Activated T-cell treated with anti-CD3 and anti-CD28 coated beads, Interleukin-2, amount 50 U/mL, for 72 hours (primary cell): Measurements from ENCODE around the gene ZNF407. TPM values are rescaled to one million over a fixed set of nuclear protein-coding genes. Genes with fewer than 3 reads are reported as not detected.

Experiments
- ATAC-seq, 2 donors: fragments of 150-1000 bp; cut with Tn5 transposase; replicated peaks in 1 of 2; 2 replicates each; pipeline ENCODE4 v1.10.0; 2021; ENCODE audit warnings: moderate library complexity in 2 of 2, mild to moderate bottlenecking in 1 of 2
- DNase-seq, 2 donors: peaks; one replicate each; pipeline ENCODE4 v3.0.0; 2021 to 2022; ENCODE audit warnings: mixed read lengths in 1 of 2
- H3K27ac Mint-ChIP-seq: one replicate; pipeline ENCODE4 v1.8.0; 2022; ENCODE audit warnings: mild to moderate bottlenecking, moderate library complexity, mixed read lengths
- H3K27me3 Mint-ChIP-seq: one replicate; pipeline ENCODE4 v1.8.0; 2022; ENCODE audit warnings: low read depth, mixed read lengths
- H3K36me3 Mint-ChIP-seq, 2 donors: one replicate each; pipeline ENCODE4 v1.8.0; 2022; ENCODE audit warnings: mixed read lengths in 2 of 2, mild to moderate bottlenecking in 1 of 2; ENCODE audit not compliant: insufficient read depth in 2 of 2
- H3K4me1 Mint-ChIP-seq: one replicate; pipeline ENCODE4 v1.8.0; 2022; ENCODE audit warnings: low read depth, mixed read lengths
- H3K4me3 Mint-ChIP-seq, 2 donors: one replicate each; pipeline ENCODE4 v1.8.0; 2022; ENCODE audit warnings: mild to moderate bottlenecking in 2 of 2, mixed read lengths in 2 of 2, moderate library complexity in 2 of 2
- H3K9me3 Mint-ChIP-seq, 2 donors: one replicate each; pipeline ENCODE4 v1.8.0; 2022; ENCODE audit warnings: mixed read lengths in 2 of 2
- total RNA-seq, 2 donors: library from RNA; stranded (reverse); gene quantifications; one replicate each; pipeline ENCODE4 v1.2.3, GENCODE V29; 2022

The ZNF407 gene
- total RNA-seq, 2 donors from 2014 or later, result 11.9 to 13.0 TPM

GRCh38 chr18:74674487-74674886 lies 76.8 kb downstream of the ZNF407 start:
- no peak for DNase-seq
- Mint-ChIP-seq H3K27me3 (no peaks in the 10 kb centered on the region), H3K4me1 (peaks cover 8% of the 10 kb centered on the region), H3K9me3 (peaks cover 6 to 8% of the 10 kb centered on the region in 2 donors), H3K36me3 (peaks cover 13 to 20% of the 10 kb centered on the region in 2 donors), H3K27ac (no peak overlapping the region), H3K4me3 (no peak overlapping the region)
- no peak for ATAC-seq

- ATAC-seq, result peak; percentile 52 to 65
- Mint-ChIP-seq H3K4me3 (peak overlapping the region in 1 of 2 donors; percentile 61), H3K27me3 (no peaks in the 10 kb centered on the region), H3K9me3 (peaks cover 6 to 8% of the 10 kb centered on the region in 2 donors), H3K27ac (no peak overlapping the region), H3K4me1 (peaks cover 25% of the 10 kb centered on the region), H3K36me3 (peaks cover 14 to 17% of the 10 kb centered on the region in 2 donors)
- no peak for DNase-seq
Observed at GRCh38 chr18:74679006-74679678, 81.5 kb downstream of the ZNF407 start.

- Mint-ChIP-seq H3K36me3 (peaks cover 14 to 17% of the 10 kb centered on the region in 2 donors), H3K27ac (no peak overlapping the region), H3K4me3 (peak overlapping the region in 1 of 2 donors; percentile 61), H3K9me3 (peaks cover 6 to 8% of the 10 kb centered on the region in 2 donors), H3K4me1 (peaks cover 25% of the 10 kb centered on the region), H3K27me3 (no peaks in the 10 kb centered on the region)
- ATAC-seq (no peak), DNase-seq (no peak)
Observed at GRCh38 chr18:74679679-74680076, 82.0 kb downstream of the ZNF407 start.

GRCh38 chr18:74682141-74682990 lies 84.7 kb downstream of the ZNF407 start:
- Mint-ChIP-seq H3K27ac (no peak overlapping the region), H3K27me3 (no peaks in the 10 kb centered on the region), H3K9me3 (peaks cover 3% of the 10 kb centered on the region in 2 donors), H3K4me1 (peaks cover 25% of the 10 kb centered on the region), H3K36me3 (peaks cover 12 to 13% of the 10 kb centered on the region in 2 donors), H3K4me3 (no peak overlapping the region)
- ATAC-seq, result peak; percentile 71 to 75
- DNase-seq, result peak; percentile 14 to 24

GRCh38 chr18:74682991-74683297 lies 85.3 kb downstream of the ZNF407 start:
- Mint-ChIP-seq H3K4me3 (no peak overlapping the region), H3K4me1 (peaks cover 25% of the 10 kb centered on the region), H3K9me3 (peaks cover 3% of the 10 kb centered on the region in 2 donors), H3K27ac (no peak overlapping the region), H3K27me3 (no peaks in the 10 kb centered on the region), H3K36me3 (peaks cover 8 to 11% of the 10 kb centered on the region in 2 donors)
- ATAC-seq (no peak), DNase-seq (no peak)

- Mint-ChIP-seq H3K4me1 (peaks cover 21% of the 10 kb centered on the region), H3K9me3 (no peaks in the 10 kb centered on the region), H3K27ac (no peak overlapping the region), H3K4me3 (no peak overlapping the region), H3K27me3 (no peaks in the 10 kb centered on the region), H3K36me3 (peaks cover 4 to 8% of the 10 kb centered on the region in 2 donors)
- DNase-seq (no peak), ATAC-seq (no peak)
Observed at GRCh38 chr18:74683573-74683972, 85.9 kb downstream of the ZNF407 start.

- H3K27me3 Mint-ChIP-seq, result no peaks in the 10 kb centered on the region
- no peak overlapping the region for H3K27ac Mint-ChIP-seq
- H3K4me3 Mint-ChIP-seq, result no peak overlapping the region
- H3K4me1 Mint-ChIP-seq, result peaks cover 9% of the 10 kb centered on the region
- ATAC-seq (no peak), DNase-seq (no peak)
- no peaks in the 10 kb centered on the region for H3K9me3 Mint-ChIP-seq
- peaks cover 3 to 5% of the 10 kb centered on the region in 2 donors for H3K36me3 Mint-ChIP-seq
Observed at GRCh38 chr18:74689251-74689650, 91.6 kb downstream of the ZNF407 start.

- H3K9me3 Mint-ChIP-seq, result no peaks in the 10 kb centered on the region
- no peaks in the 10 kb centered on the region for H3K27me3 Mint-ChIP-seq
- no peak overlapping the region for H3K27ac Mint-ChIP-seq
- no peak for DNase-seq
- no peak for ATAC-seq
- peaks cover 14% of the 10 kb centered on the region for H3K4me1 Mint-ChIP-seq
- no peak overlapping the region for H3K4me3 Mint-ChIP-seq
- H3K36me3 Mint-ChIP-seq, result peaks cover 0 to 1% of the 10 kb centered on the region in 2 donors
Observed at GRCh38 chr18:74692367-74693013, 94.8 kb downstream of the ZNF407 start.

- H3K36me3 Mint-ChIP-seq, result peaks cover 0 to 1% of the 10 kb centered on the region in 2 donors
- ATAC-seq (no peak), DNase-seq (no peak)
- H3K27me3 Mint-ChIP-seq, result no peaks in the 10 kb centered on the region
- no peaks in the 10 kb centered on the region for H3K9me3 Mint-ChIP-seq
- H3K4me1 Mint-ChIP-seq, result peaks cover 14% of the 10 kb centered on the region
- no peak overlapping the region for H3K4me3 Mint-ChIP-seq
- H3K27ac Mint-ChIP-seq, result no peak overlapping the region
Observed at GRCh38 chr18:74694436-74694835, 96.8 kb downstream of the ZNF407 start.

- ATAC-seq (no peak), DNase-seq (no peak)
- Mint-ChIP-seq H3K4me3 (no peak overlapping the region), H3K27me3 (no peaks in the 10 kb centered on the region), H3K9me3 (no peaks in the 10 kb centered on the region), H3K27ac (no peak overlapping the region), H3K36me3 (no peaks in the 10 kb centered on the region), H3K4me1 (peaks cover 14% of the 10 kb centered on the region)
Observed at GRCh38 chr18:74695170-74695569, 97.5 kb downstream of the ZNF407 start.

- Mint-ChIP-seq H3K36me3 (no peaks in the 10 kb centered on the region), H3K27ac (no peak overlapping the region), H3K4me1 (peaks cover 5% of the 10 kb centered on the region), H3K27me3 (no peaks in the 10 kb centered on the region), H3K9me3 (no peaks in the 10 kb centered on the region), H3K4me3 (no peak overlapping the region)
- DNase-seq (no peak), ATAC-seq (no peak)
Observed at GRCh38 chr18:74698881-74699280, 101.2 kb downstream of the ZNF407 start.

GRCh38 chr18:74699455-74699854 lies 101.8 kb downstream of the ZNF407 start:
- Mint-ChIP-seq H3K4me1 (peaks cover 5% of the 10 kb centered on the region), H3K27me3 (no peaks in the 10 kb centered on the region), H3K9me3 (no peaks in the 10 kb centered on the region), H3K4me3 (no peak overlapping the region), H3K27ac (no peak overlapping the region), H3K36me3 (no peaks in the 10 kb centered on the region)
- ATAC-seq, result no peak
- DNase-seq, result no peak

- no peak overlapping the region for H3K4me3 Mint-ChIP-seq
- H3K27ac Mint-ChIP-seq, result no peak overlapping the region
- H3K4me1 Mint-ChIP-seq, result no peaks in the 10 kb centered on the region
- H3K36me3 Mint-ChIP-seq, result no peaks in the 10 kb centered on the region
- H3K9me3 Mint-ChIP-seq, result no peaks in the 10 kb centered on the region
- DNase-seq, result no peak
- ATAC-seq, result peak in 1 of 2 donors; percentile 19
- H3K27me3 Mint-ChIP-seq, result no peaks in the 10 kb centered on the region
Observed at GRCh38 chr18:74702950-74703349, 105.3 kb downstream of the ZNF407 start.
